HEK293T (cell line): Measurements from ENCODE around the gene CD209.

Experiments used
- CTCF ChIA-PET: fragments of 350-600 bp; formaldehyde crosslinking; extraction: SDS; loops from one replicate; lab custom pipeline; 2021; ENCODE audit warnings: antibody characterized with exemption, inconsistent platforms; lab: Yijun Ruan, JAX
- POLR2A ChIA-PET: fragments of 350-600 bp; formaldehyde crosslinking; extraction: SDS; loops from one replicate; lab custom pipeline; 2020; ENCODE audit warnings: antibody characterized with exemption, inconsistent platforms; lab: Yijun Ruan, JAX
- DNase-seq: peaks from one replicate; pipeline ENCODE4 v3.0.0; 2012; ENCODE audit warnings: mixed read lengths; ENCODE audit errors: extremely low spot score
- ARNT ChIP-seq: fragments of 450-650 bp; IDR thresholded peaks from 2 replicates; pipeline ENCODE4 v1.6.1; 2017; ENCODE audit warnings: mild to moderate bottlenecking
- BHLHE40 ChIP-seq: fragments of 450-650 bp; IDR thresholded peaks from 2 replicates; pipeline ENCODE4 v1.6.1; 2016; ENCODE audit warnings: mild to moderate bottlenecking, moderate library complexity, borderline replicate concordance
- CTBP1 ChIP-seq: fragments of 450-650 bp; IDR thresholded peaks from 2 replicates; pipeline ENCODE4 v1.6.1; 2016; ENCODE audit warnings: borderline replicate concordance
- ELF4 ChIP-seq: fragments of 450-650 bp; IDR thresholded peaks from 2 replicates; pipeline ENCODE4 v1.6.1; 2017; ENCODE audit warnings: antibody characterized with exemption
- FOXA1 ChIP-seq: fragments of 450-650 bp; IDR thresholded peaks from 2 replicates; pipeline ENCODE4 v1.6.1; 2016; ENCODE audit warnings: mild to moderate bottlenecking
- FOXK2 ChIP-seq: fragments of 450-650 bp; IDR thresholded peaks from 2 replicates; pipeline ENCODE4 v1.6.1; 2016; ENCODE audit warnings: mild to moderate bottlenecking
- FOXM1 ChIP-seq: fragments of 450-650 bp; IDR thresholded peaks from 2 replicates; pipeline ENCODE4 v1.6.1; 2017; ENCODE audit warnings: mild to moderate bottlenecking, borderline replicate concordance
- HDGF ChIP-seq: fragments of 450-650 bp; IDR thresholded peaks from 2 replicates; pipeline ENCODE4 v1.6.1; 2017; ENCODE audit warnings: antibody characterized with exemption, borderline replicate concordance
- L3MBTL2 ChIP-seq: fragments of 450-650 bp; conservative IDR thresholded peaks from 2 replicates; pipeline ENCODE4 v1.6.1; 2016; ENCODE audit warnings: mild to moderate bottlenecking
- LEF1 ChIP-seq: fragments of 450-650 bp; IDR thresholded peaks from 2 replicates; pipeline ENCODE4 v1.6.1; 2017; ENCODE audit warnings: mild to moderate bottlenecking, borderline replicate concordance
- NFRKB ChIP-seq: fragments of 450-650 bp; IDR thresholded peaks from 2 replicates; pipeline ENCODE4 v1.6.1; 2016; ENCODE audit warnings: mild to moderate bottlenecking, moderate library complexity
- PKNOX1 ChIP-seq: fragments of 450-650 bp; IDR thresholded peaks from 2 replicates; pipeline ENCODE4 v1.6.1; 2016
- SP1 ChIP-seq: fragments of 450-650 bp; IDR thresholded peaks from 2 replicates; pipeline ENCODE4 v1.6.1; 2017
- SUZ12 ChIP-seq: fragments of 450-650 bp; IDR thresholded peaks from 2 replicates; pipeline ENCODE4 v1.6.1; 2016; ENCODE audit warnings: mild to moderate bottlenecking
- TARDBP ChIP-seq: fragments of 450-650 bp; IDR thresholded peaks from 2 replicates; pipeline ENCODE4 v1.6.1; 2016
- ZNF384 ChIP-seq: fragments of 450-650 bp; IDR thresholded peaks from 2 replicates; pipeline ENCODE4 v1.6.1; 2016

Gene CD209

DNA sequence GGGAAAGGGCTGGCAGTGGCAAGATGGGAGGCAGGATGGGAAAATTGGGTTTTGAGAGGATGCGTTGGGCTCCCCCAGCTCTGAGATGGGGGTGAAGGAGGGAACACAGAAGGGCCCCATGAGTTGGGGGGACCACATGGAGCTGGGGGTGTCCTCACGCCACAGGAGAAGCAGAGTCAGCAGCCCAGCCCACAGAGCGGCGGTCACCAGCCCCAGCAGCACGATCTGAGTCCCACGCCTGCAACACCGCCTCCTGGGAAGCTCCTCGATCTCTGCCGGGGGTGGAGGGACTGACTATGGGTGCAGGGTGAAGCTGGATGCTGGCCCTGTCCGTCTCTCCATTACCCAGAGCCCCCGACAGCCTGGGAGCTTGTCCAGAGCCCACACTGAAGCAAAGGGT is 48.8 kb downstream of the CD209 start:
- no peak for TF ChIP-seq BHLHE40
- TF ChIP-seq TARDBP: no peak
- TF ChIP-seq FOXK2: no peak
- no peak for TF ChIP-seq ZNF384
- no peak for TF ChIP-seq SUZ12
- TF ChIP-seq ELF4: no peak
- TF ChIP-seq LEF1: no peak
- no peak for TF ChIP-seq FOXA1
- TF ChIP-seq FOXM1: no peak
- no peak for TF ChIP-seq PKNOX1
- no peak for TF ChIP-seq L3MBTL2
- TF ChIP-seq ARNT: no peak
- TF ChIP-seq HDGF: no peak
- no peak for TF ChIP-seq NFRKB
- TF ChIP-seq CTBP1: no peak
- no peak for TF ChIP-seq SP1
- DNase-seq: no peak
- CTCF ChIA-PET: interaction anchor here (0.7 to 1.5 kb wide), 2 partner anchors 18 kb away, joined by 3 to 4 read pairs; partner anchors contain the start of gene TRAPPC5
- POLR2A ChIA-PET: interaction anchor here (1.4 to 1.7 kb wide), 2 partner anchors 9 to 18 kb away, joined by 3 to 10 read pairs; partner anchors contain the start of gene TRAPPC5

DNA sequence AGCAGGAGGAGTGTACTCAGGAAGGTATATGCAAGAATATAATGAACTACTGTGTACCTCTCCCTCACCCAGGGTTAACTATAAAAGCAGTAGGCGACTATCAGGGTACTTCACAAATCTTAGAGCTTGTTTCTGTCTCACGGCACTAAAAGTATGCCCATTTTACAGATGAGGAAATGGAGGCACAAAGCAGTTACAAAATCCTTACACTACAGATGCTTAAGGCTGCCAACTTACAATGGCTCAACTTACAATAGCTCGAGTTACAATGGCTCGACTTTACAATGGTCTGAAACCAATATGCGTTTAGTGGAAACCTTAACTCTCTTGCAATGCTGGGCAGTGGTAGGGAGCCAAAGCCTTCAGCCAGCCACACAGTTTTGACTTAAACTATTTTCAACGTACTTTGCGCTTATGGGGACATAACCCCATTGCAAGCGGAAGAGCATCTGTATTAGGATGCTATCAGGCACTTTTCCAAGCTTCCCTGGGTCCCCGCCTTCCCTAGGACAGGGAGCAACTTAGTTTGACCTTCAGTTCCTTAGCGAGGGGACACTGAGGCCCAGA is 49.5 kb downstream of the CD209 start:
- CTCF ChIA-PET: interaction anchor here (1.5 kb wide), 1 partner anchor 17 kb away, joined by 4 read pairs; the partner anchor contains the start of gene TRAPPC5
- TF ChIP-seq FOXK2 (no peak), FOXM1 (no peak), NFRKB (no peak)
- POLR2A ChIA-PET: interaction anchor here (1.0 to 1.7 kb wide), 3 partner anchors 8 to 17 kb away, joined by 3 to 10 read pairs (median 3); partner anchors contain the start of gene TRAPPC5
- DNase-seq: no peak

DNA sequence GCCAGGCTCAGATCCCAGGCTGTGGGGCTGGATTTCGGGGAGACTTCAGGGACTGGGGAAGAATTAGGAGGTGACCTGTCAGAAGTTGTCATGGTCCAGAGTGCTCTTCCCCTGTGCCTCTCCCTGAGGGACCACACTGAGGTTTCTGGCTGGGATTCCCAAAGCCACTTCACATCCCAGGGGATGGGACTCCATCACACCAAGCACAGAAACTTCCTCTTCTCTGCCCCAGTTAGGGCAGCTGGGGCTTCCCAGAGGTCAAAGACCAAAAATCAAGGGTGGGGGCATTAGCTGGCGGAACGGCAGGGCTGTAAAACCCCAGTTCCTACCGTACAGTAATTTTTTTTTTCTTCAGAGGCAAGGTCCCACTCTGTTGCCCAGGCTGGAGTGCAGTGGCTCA is 52.8 kb downstream of the CD209 start:
- no peak for DNase-seq
- POLR2A ChIA-PET: no interaction called here
- TF ChIP-seq NFRKB (no peak), LEF1 (no peak), BHLHE40 (no peak), TARDBP (no peak)
- CTCF ChIA-PET: no interaction called here

GRCh38 chr19:7692417-7693088 is 54.8 kb downstream of the CD209 start:
- no peak for DNase-seq

GRCh38 chr19:7691497-7691896 is 55.8 kb downstream of the CD209 start:
- CTCF ChIA-PET: no interaction called here
- TF ChIP-seq SP1 (no peak), ARNT (no peak), ZNF384 (no peak)
- POLR2A ChIA-PET: interaction anchor here (0.6 to 0.9 kb wide), 2 partner anchors 11 to 103 kb away, joined by 3 to 4 read pairs; partner anchors contain the start of gene TRAPPC5
- DNase-seq: no peak

More at GRCh38 chr19:7692417-7693088, 54.8 kb downstream of the CD209 start:
- TF ChIP-seq L3MBTL2: no peak
- no peak for TF ChIP-seq SP1
- TF ChIP-seq ARNT: no peak
- TF ChIP-seq SUZ12: no peak
- TF ChIP-seq ZNF384: no peak
- TF ChIP-seq ELF4: no peak
- no peak for TF ChIP-seq CTBP1
- TF ChIP-seq FOXA1: no peak
- TF ChIP-seq HDGF: no peak
- TF ChIP-seq TARDBP: no peak
- no peak for TF ChIP-seq FOXM1
- TF ChIP-seq PKNOX1: no peak
- TF ChIP-seq BHLHE40: no peak
- no peak for TF ChIP-seq LEF1
- TF ChIP-seq NFRKB: no peak
- no peak for TF ChIP-seq FOXK2
- ChIA-PET POLR2A (no interaction called here), CTCF (no interaction called here)

DNA sequence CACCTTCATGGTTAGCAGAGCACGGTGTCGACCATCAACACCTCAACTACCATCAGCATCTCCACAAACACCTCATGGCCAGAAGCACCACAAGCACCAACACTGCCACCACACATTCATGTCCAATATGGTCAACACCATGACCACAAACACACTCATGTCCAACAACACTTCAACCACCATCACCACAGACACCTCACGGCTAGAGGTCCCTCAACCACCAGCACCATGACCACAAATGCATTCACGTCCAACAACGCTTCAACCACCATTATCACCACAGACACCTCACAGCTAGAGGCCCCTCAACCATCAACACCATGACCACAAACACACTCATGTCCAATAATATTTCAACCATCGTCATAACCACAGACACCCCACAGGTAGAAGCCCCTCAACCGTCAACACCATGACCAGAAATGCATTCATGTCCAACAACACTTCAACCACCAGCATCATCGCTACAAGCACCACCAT is 56.5 kb downstream of the CD209 start:
- TF ChIP-seq HDGF: no peak
- no peak for TF ChIP-seq ELF4
- TF ChIP-seq SP1: no peak
- TF ChIP-seq L3MBTL2: no peak
- TF ChIP-seq ZNF384: no peak
- TF ChIP-seq ARNT: no peak
- no peak for TF ChIP-seq CTBP1
- TF ChIP-seq FOXK2: no peak
- TF ChIP-seq LEF1: no peak
- TF ChIP-seq FOXM1: no peak
- CTCF ChIA-PET: no interaction called here
- DNase-seq: no peak
- POLR2A ChIA-PET: interaction anchor here (0.6 to 0.9 kb wide), 2 partner anchors 10 to 104 kb away, joined by 3 to 4 read pairs; partner anchors contain the start of gene TRAPPC5
